Measurements from ENCODE around the gene SNRNP40.
A peak's percentile ranks its signal among the peaks of the same experiment; 100 is the strongest.
"Not testable (repeated sequence)": the region's sequence is repeated elsewhere in the genome, so short reads cannot be mapped to it uniquely, and the experiment has no call there.

Gene SNRNP40

GRCh38 chr1:31296486-31297276 is at the start of gene SNRNP40, which contains the start of gene ZCCHC17:
TSS of gene SNRNP40 (minus strand) at chr1:31296788. CDS start at chr1:31296751, 37 bp downstream.
TSS of gene ZCCHC17 (plus strand) at chr1:31297032. CDS start at chr1:31310099, 13,067 bp downstream.
- peak; percentile 98 for DNase-seq

- no peak for DNase-seq
Measured at GRCh38 chr1:31345635-31346034, 49.0 kb upstream of the SNRNP40 start.

DNA sequence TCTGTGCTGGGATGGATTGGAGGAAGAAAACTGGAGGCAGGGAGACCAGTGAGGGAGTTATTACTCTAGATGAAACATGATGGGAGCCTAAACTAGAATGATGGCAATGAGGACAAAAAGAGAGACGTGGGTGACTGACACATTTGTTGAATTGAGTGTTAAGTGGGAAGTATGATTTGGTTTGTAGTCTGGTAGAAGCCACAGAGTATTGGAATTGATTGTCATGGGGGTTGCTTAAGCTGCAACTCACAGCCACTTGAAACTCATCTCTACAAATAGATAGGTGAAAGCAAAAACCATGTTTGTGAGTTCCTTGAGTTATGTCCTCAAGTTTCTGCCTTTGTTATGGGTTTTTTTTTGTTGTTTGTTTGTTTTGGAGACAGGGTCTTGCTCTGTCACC is 47.9 kb upstream of the SNRNP40 start:
- DNase-seq, result no peak

DNA sequence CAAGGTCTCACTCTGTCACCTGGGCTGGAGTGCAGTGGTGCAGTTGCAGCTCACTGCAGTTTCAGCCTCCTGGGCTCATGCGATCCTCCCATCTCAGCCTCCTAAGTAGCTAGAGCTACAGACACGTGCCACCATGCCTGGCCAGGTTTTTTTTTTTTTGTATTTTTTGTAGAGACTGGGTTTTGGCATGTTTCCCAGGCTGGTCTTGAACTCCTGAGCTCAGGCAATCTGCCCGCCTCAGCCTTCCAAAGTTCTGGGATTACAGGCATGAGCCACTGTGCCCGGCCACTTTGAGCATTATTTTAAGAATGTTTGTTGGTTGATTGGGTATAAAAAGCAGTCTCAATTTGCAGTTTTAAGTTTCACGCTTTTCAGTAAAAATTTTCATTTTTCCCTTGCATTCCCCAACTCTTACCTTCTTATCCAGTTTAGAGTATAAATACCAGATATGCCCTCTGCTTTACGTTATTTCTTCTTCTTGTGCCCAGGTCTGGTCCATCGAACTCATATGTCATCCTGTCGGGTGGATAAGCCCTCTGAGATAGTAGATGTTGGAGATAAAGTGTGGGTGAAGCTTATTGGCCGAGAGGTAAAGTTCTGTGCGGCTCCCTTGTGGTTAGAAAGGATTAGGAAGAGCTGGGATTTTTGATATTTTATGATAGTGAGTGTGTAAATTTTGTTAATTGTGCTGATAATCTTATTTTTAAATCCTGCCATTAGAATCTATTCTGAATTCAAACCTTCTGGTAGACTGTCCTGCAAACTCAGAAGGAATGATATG is 40.3 kb upstream of the SNRNP40 start:
- no peak for DNase-seq

GRCh38 chr1:31335007-31335406 is 38.4 kb upstream of the SNRNP40 start:
- peak; percentile 29 for DNase-seq

- DNase-seq, result no peak
Measured at GRCh38 chr1:31327381-31327780, 30.8 kb upstream of the SNRNP40 start.

- no peak for DNase-seq
Measured at GRCh38 chr1:31326461-31326860, 29.9 kb upstream of the SNRNP40 start.

DNA sequence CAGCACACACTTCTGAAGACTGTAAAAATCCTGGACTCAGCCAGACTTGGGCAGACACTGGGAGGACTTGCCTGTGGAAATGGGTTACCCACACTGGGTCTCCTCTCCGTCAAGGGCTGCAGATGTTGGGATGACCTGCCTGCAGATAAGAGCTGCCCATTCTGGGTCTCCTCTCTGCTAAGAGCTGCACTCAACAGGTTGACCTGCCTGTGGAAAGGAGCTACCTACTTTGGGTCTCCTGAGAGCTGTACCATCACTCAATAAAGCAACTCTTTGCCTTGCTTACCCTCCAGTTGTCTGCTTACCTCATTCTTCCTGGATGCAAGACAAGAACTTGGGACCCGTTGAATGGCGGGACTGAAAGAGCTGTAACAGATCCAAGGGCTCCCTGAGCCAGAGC is 28.4 kb upstream of the SNRNP40 start:
- DNase-seq, result no peak

DNA sequence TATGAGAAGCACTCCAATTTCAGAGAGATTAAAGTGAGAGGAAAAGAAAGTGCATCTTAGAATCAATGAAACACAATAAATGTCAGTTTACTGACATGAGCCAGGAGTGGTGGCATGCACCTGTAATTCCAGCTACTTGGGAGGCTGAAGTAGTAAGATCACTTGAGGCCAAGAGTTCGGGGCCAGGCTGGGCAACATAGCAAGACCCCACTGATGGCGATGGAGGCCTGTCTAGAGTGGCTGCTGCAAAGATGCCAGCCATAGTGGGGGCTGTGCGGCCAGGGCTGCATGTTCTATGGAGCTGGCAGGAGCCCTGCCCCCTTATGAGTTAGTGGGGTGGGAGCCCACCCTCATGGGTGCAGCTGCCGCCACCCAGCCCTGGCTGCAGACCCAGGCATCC is 27.5 kb upstream of the SNRNP40 start:
- no peak for DNase-seq

DNA sequence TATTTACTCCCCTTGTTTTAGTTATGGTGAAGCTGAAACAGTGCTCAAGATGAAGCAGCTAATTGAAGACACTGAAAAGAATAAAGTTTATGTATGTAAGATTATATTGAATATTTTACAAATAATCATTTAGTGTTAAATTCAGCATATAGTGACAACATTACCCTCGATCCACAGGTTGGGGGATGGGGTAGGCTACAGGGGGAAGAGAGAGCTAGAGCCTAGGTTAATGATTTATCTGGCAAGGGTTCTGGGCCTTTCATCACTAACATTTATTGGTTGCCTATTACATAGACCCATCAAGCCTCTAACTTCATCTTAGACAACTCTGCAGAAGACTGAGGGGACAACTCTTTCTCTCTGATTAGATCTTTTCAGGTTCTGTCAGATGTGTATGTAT is 21.6 kb upstream of the SNRNP40 start:
- no peak for DNase-seq

DNA sequence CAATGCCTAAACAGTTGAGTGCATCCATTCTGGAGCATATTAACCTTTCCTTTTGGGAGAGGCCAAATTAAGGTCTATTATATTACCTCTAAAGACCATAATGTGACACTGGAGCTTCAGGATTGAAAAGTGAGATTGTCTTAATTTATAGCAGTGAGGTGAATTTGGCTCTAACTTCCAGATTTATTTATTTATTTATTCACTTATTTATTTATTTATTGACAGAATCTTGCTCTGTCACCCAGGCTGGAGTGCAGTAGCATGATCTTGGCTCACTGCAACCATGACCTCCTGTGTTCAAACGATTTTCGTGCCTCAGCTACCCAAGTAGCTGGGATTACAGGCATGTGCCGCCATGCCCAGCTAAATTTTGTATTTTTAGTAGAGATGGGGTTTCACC is 19.3 kb upstream of the SNRNP40 start:
- DNase-seq, result no peak

- DNase-seq, result no peak
Measured at GRCh38 chr1:31310198-31310597, 13.6 kb upstream of the SNRNP40 start.

- DNase-seq, result no peak
Measured at GRCh38 chr1:31308036-31308435, 11.4 kb upstream of the SNRNP40 start.

GRCh38 chr1:31306278-31306677 is 9.7 kb upstream of the SNRNP40 start:
- DNase-seq, result no peak

DNA sequence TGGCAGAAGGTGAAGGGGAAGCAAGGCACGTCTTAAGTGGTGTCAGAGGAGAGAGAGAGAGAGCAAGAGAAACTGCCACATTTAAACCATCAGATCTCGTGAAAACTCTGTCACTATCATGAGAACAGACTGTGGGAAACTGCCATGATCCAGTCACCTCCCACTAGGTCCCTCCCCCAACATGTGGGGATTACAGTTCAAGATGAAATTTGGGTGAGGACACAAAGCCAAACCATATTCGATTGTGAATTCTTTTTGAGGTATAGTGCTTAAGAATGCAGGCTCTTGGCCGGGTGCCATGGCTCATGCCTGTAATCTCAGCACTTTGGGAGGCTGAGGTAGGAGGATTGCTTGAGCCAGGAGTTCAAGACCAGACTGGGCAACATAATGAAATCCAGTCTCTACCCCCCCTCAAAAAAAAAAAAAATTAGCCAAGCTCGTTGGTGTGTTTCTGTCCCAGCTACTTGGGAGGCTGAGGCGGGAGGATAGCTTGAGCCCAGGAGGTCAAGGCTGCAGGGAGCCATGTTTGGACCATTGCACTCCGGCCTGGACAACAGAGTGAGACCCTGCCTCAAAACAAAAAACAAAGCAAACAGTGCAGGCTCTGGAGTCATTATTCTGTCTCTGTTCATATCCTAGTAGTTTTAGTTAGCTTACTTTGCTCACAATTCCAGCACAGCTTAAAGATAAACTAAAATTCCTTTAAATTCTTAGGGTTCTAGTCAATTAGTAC is 6.3 kb upstream of the SNRNP40 start:
- DNase-seq, result no peak

DNA sequence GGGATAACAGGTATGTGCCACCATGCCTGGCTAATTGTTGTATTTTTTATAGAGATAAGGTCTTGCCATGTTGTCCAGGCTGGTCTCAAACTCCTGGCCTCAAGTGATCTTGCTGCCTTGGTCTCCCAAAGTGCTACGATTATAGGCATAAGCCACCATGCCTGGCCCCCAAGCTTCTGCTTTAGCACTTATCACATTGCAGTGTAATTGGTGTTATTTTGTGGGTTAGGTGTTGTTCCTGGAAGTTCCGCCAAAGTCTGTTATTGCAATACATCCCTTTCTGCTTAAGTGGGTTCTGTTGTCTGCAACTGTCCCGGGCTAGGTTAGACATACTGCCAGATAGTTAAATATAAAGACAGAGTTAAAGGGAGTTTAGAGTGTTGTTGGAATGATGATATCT is 3.6 kb upstream of the SNRNP40 start:
- no peak for DNase-seq

- no peak for DNase-seq
Measured at GRCh38 chr1:31299365-31299764, 2.8 kb upstream of the SNRNP40 start.

GRCh38 chr1:31297277-31298247 is 974 bp upstream of the SNRNP40 start:
- DNase-seq, result no peak

DNA sequence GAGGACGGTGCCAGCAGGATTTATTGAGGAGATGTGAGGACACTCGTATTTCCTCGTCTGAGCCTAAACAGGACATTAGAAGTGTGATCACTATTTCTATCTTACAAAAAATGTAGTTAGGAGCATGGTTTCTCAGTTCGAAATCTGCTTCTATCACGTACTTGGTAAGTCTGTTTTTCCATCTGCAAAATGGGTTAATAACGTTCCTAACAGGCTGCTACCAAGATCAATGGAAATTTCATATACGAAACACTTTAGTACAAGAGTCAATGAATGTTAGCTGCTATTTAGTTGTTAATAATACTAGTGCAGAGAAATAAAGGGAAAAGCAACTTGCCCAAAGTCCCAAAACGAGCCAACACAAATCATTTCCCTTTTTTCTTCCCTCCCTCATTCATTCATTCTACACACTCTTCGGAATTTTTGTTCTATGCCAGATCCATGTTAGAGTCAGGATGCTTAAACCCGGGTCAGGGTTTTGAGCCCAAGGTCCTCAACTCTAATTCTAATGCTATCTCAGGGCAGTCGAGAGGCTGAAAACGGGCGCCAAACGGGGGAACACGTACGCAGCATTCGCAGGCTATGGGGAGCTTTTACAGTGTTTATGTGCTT is 608 bp downstream of the SNRNP40 start:
- no peak for DNase-seq

DNA sequence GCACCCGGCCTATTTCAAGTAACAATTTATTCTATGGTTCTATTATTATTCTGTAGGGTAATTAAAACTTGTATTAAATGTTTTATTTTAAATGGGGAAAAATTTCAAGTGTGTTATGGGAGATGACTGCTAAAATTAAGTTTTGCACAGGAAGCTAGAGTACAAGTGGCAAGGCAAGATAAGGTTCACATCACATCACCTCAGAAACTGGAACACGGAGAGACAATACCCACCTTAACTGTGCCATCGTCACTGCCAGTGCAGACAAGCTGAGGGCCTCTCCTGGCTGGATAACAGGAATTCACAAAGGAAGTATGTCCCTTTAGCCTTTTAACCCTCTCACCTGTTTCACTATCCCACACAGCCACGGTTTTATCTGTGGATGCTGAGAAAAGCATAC is 7.6 kb downstream of the SNRNP40 start:
- no peak for DNase-seq

GRCh38 chr1:31287791-31288190 is 8.8 kb downstream of the SNRNP40 start:
- DNase-seq, result not testable (repeated sequence)

DNA sequence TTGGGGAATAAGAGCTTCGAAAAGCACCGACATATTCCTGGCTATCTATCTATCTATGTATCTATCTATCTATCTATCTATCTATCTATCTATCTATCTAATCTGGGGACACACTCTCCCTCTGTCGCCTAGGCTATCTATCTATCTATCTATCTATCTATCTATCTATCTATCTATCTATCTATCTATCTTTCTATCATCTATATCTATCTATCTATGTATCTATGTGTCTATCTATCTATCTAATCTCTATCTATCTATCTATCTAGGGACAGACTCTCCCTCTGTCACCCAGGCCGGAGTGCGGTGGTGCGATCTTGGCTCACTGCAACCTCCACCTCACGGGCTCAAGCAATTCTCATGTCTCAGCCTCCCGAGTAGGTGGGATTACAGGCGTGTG is 14.2 kb downstream of the SNRNP40 start:
- not testable (repeated sequence) for DNase-seq

All from NCI-H1436 (cell line).